ENCODE data around the gene CDPF1. TPM values are rescaled to one million over a fixed set of nuclear protein-coding genes. Genes with fewer than 3 reads are reported as not detected.

CDPF1 gene
- total RNA-seq, 1 donor from 2014 or later: 11.1 TPM

GRCh38 chr22:46233231-46233630 is 16.9 kb downstream of the CDPF1 start:
- Mint-ChIP-seq H3K27me3 (ENCODE audit: unreplicated experiment) (no peaks in the 10 kb centered on the region), H3K4me3 (ENCODE audit: unreplicated experiment) (peak overlapping the region; percentile 14), H3K4me1 (ENCODE audit: unreplicated experiment) (peaks cover 16% of the 10 kb centered on the region), H3K36me3 (ENCODE audit: unreplicated experiment) (peaks cover 21% of the 10 kb centered on the region), H3K9me3 (ENCODE audit: unreplicated experiment) (no peaks in the 10 kb centered on the region), H3K27ac (ENCODE audit: unreplicated experiment) (peak overlapping the region; percentile 70)
- peak; percentile 92 for DNase-seq (ENCODE audit: extremely low spot score, unreplicated experiment)
- TF ChIP-seq CTCF (IDR thresholded peaks at IDR 0.05): no peak

GRCh38 chr22:46230262-46230901 is 19.7 kb downstream of the CDPF1 start:
- Mint-ChIP-seq H3K9me3 (ENCODE audit: unreplicated experiment) (no peaks in the 10 kb centered on the region), H3K27ac (ENCODE audit: unreplicated experiment) (no peak overlapping the region), H3K4me3 (ENCODE audit: unreplicated experiment) (no peak overlapping the region), H3K4me1 (ENCODE audit: unreplicated experiment) (peaks cover 16% of the 10 kb centered on the region), H3K36me3 (ENCODE audit: unreplicated experiment) (peaks cover 10% of the 10 kb centered on the region), H3K27me3 (ENCODE audit: unreplicated experiment) (no peaks in the 10 kb centered on the region)
- TF ChIP-seq CTCF (IDR thresholded peaks at IDR 0.05): no peak
- no peak for DNase-seq (ENCODE audit: extremely low spot score, unreplicated experiment)

GRCh38 chr22:46229701-46230100 is 20.4 kb downstream of the CDPF1 start:
- Mint-ChIP-seq H3K36me3 (ENCODE audit: unreplicated experiment) (peaks cover 10% of the 10 kb centered on the region), H3K9me3 (ENCODE audit: unreplicated experiment) (no peaks in the 10 kb centered on the region), H3K4me3 (ENCODE audit: unreplicated experiment) (no peak overlapping the region), H3K27ac (ENCODE audit: unreplicated experiment) (no peak overlapping the region), H3K27me3 (ENCODE audit: unreplicated experiment) (no peaks in the 10 kb centered on the region), H3K4me1 (ENCODE audit: unreplicated experiment) (peaks cover 16% of the 10 kb centered on the region)
- TF ChIP-seq CTCF (IDR thresholded peaks at IDR 0.05): no peak
- no peak for DNase-seq (ENCODE audit: extremely low spot score, unreplicated experiment)

GRCh38 chr22:46226577-46226976 is 23.5 kb downstream of the CDPF1 start:
- Mint-ChIP-seq H3K36me3 (ENCODE audit: unreplicated experiment) (peaks cover 18% of the 10 kb centered on the region), H3K9me3 (ENCODE audit: unreplicated experiment) (no peaks in the 10 kb centered on the region), H3K27me3 (ENCODE audit: unreplicated experiment) (no peaks in the 10 kb centered on the region), H3K4me3 (ENCODE audit: unreplicated experiment) (no peak overlapping the region), H3K27ac (ENCODE audit: unreplicated experiment) (no peak overlapping the region), H3K4me1 (ENCODE audit: unreplicated experiment) (peaks cover 5% of the 10 kb centered on the region)
- no peak for TF ChIP-seq CTCF (IDR thresholded peaks at IDR 0.05)
- no peak for DNase-seq (ENCODE audit: extremely low spot score, unreplicated experiment)

- Mint-ChIP-seq H3K27me3 (ENCODE audit: unreplicated experiment) (no peaks in the 10 kb centered on the region), H3K36me3 (ENCODE audit: unreplicated experiment) (peaks cover 24% of the 10 kb centered on the region), H3K4me1 (ENCODE audit: unreplicated experiment) (peaks cover 5% of the 10 kb centered on the region), H3K9me3 (ENCODE audit: unreplicated experiment) (no peaks in the 10 kb centered on the region), H3K27ac (ENCODE audit: unreplicated experiment) (no peak overlapping the region), H3K4me3 (ENCODE audit: unreplicated experiment) (no peak overlapping the region)
- no peak for TF ChIP-seq CTCF (IDR thresholded peaks at IDR 0.05)
- no peak for DNase-seq (ENCODE audit: extremely low spot score, unreplicated experiment)
Observed at GRCh38 chr22:46225631-46226030, 24.5 kb downstream of the CDPF1 start.
